Stimulated activated naive CD8-positive, alpha-beta T cell treated with anti-CD3 and anti-CD28 coated beads, Interleukin-15, amount 100 ng/mL, for 72 hours (primary cell): Measurements from ENCODE around the gene OLR1.
"Not testable (repeated sequence)": the region's sequence is repeated elsewhere in the genome, so short reads cannot be mapped to it uniquely, and the experiment has no call there.

Experiments used
- ATAC-seq: fragments of 150-1000 bp; cut with Tn5 transposase; 2 replicates; pipeline ENCODE4 v1.10.0; 2021; ENCODE audit warnings: mild to moderate bottlenecking, moderate library complexity
- DNase-seq, 2 donors: peaks; one replicate each; pipeline ENCODE4 v3.0.0; 2021 to 2022
- H3K27ac Mint-ChIP-seq, 2 donors: one replicate each; pipeline ENCODE4 v1.8.0; 2022; ENCODE audit warnings: mild to moderate bottlenecking in 2 of 2, mixed read lengths in 2 of 2, moderate library complexity in 2 of 2
- H3K27me3 Mint-ChIP-seq: one replicate; pipeline ENCODE4 v1.8.0; 2022; ENCODE audit warnings: mixed read lengths
- H3K4me1 Mint-ChIP-seq: one replicate; pipeline ENCODE4 v1.8.0; 2022; ENCODE audit warnings: mild to moderate bottlenecking, mixed read lengths
- H3K4me3 Mint-ChIP-seq, 2 donors: one replicate each; pipeline ENCODE4 v1.8.0; 2022; ENCODE audit warnings: mild to moderate bottlenecking in 2 of 2, mixed read lengths in 2 of 2, moderate library complexity in 1 of 2
- H3K9me3 Mint-ChIP-seq, 2 donors: one replicate each; pipeline ENCODE4 v1.8.0; 2022; ENCODE audit warnings: mixed read lengths in 2 of 2

The OLR1 gene

GRCh38 chr12:10171973-10172728, at the start of gene OLR1:
TSS of gene OLR1 (minus strand) at chr12:10172132. CDS start at chr12:10172077, 55 bp downstream.
- Mint-ChIP-seq H3K9me3 (no peaks in the 10 kb centered on the region), H3K4me1 (no peaks in the 10 kb centered on the region), H3K27ac (no peak within 1 kb of the TSS), H3K27me3 (peaks cover 15% of the 10 kb centered on the region), H3K4me3 (no peak within 1 kb of the TSS)
- DNase-seq (no peak), ATAC-seq (no peak)

GRCh38 chr12:10220398-10221077, 48.6 kb upstream of the OLR1 start:
- Mint-ChIP-seq H3K9me3 (no peaks in the 10 kb centered on the region), H3K4me1 (peaks cover 17% of the 10 kb centered on the region), H3K27ac (no peak overlapping the region), H3K4me3 (no peak overlapping the region), H3K27me3 (no peaks in the 10 kb centered on the region)
- ATAC-seq (no peak), DNase-seq (no peak)

GRCh38 chr12:10218021-10218420, 46.1 kb upstream of the OLR1 start:
- Mint-ChIP-seq H3K27me3 (no peaks in the 10 kb centered on the region), H3K9me3 (no peaks in the 10 kb centered on the region), H3K4me1 (peaks cover 32% of the 10 kb centered on the region), H3K27ac (no peak overlapping the region), H3K4me3 (no peak overlapping the region)
- ATAC-seq (no peak), DNase-seq (no peak)

DNA sequence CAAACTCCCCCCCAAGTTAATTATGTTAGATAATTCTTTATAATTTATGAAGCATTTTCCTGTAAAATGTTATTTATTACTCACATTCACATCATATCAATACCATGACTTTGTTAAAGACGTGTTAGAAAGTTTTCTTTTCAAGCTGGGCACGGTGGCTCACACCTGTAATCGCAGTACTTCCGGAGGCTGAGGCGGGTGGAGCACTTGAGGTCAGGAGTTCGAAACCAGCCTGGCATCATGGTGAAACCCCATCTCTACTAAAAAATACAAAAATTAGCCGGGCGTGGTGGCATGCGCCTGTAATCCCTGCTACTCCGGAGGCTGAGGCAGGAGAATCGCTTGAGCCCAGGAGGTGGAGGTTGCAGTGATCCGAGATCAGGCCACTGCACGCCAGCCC, 44.0 kb upstream of the OLR1 start:
- H3K27ac Mint-ChIP-seq = not testable (repeated sequence)
- peak overlapping the region in 1 of 2 donors; percentile 31 for H3K4me3 Mint-ChIP-seq

GRCh38 chr12:10215436-10215835, 43.5 kb upstream of the OLR1 start:
- H3K4me1 Mint-ChIP-seq = peaks cover 32% of the 10 kb centered on the region
- no peaks in the 10 kb centered on the region for H3K9me3 Mint-ChIP-seq
- ATAC-seq (no peak), DNase-seq (no peak)
- no peak overlapping the region for H3K27ac Mint-ChIP-seq
- H3K27me3 Mint-ChIP-seq = no peaks in the 10 kb centered on the region
- peak overlapping the region; percentile 33 to 42 for H3K4me3 Mint-ChIP-seq

More for the DNA sequence above, 44.0 kb upstream of the OLR1 start:
- ATAC-seq, H3K9me3 Mint-ChIP-seq, H3K27me3 Mint-ChIP-seq, DNase-seq: not testable (repeated sequence)
- peaks cover 37% of the 10 kb centered on the region for H3K4me1 Mint-ChIP-seq

DNA sequence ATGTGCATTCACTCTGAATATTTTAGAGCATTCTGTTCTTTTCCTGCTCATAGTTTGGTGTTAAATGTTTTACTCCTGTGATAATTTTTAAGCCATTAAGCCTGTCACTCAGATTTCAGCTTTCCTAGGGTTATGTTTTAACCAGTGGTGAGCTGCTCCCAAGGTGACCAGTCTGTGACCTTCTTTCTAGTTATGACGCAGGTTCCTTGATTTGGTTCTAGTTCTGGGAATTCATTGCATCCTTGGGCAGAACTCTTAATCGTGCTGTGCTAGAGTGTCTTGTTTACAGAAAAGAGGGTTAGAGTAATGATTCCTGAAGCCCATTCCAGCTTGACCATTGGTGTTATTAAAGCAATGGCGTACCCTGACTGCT, 42.9 kb upstream of the OLR1 start:
- no peaks in the 10 kb centered on the region for H3K27me3 Mint-ChIP-seq
- H3K27ac Mint-ChIP-seq = no peak overlapping the region
- peaks cover 32% of the 10 kb centered on the region for H3K4me1 Mint-ChIP-seq
- ATAC-seq (no peak), DNase-seq (no peak)
- peak overlapping the region; percentile 95 to 99 for H3K4me3 Mint-ChIP-seq
- no peaks in the 10 kb centered on the region for H3K9me3 Mint-ChIP-seq

GRCh38 chr12:10214136-10214894, 42.4 kb upstream of the OLR1 start:
- peak overlapping the region; percentile 95 to 99 for H3K4me3 Mint-ChIP-seq
- DNase-seq (no peak), ATAC-seq (no peak)
- H3K4me1 Mint-ChIP-seq = peaks cover 32% of the 10 kb centered on the region
- H3K27me3 Mint-ChIP-seq = no peaks in the 10 kb centered on the region
- no peak overlapping the region for H3K27ac Mint-ChIP-seq
- H3K9me3 Mint-ChIP-seq = no peaks in the 10 kb centered on the region

GRCh38 chr12:10213168-10214135, 41.5 kb upstream of the OLR1 start:
- H3K27me3 Mint-ChIP-seq = no peaks in the 10 kb centered on the region
- peak overlapping the region; percentile 99 for H3K27ac Mint-ChIP-seq
- ATAC-seq (peak; percentile 87), DNase-seq (peak; percentile 80 to 86)
- H3K4me3 Mint-ChIP-seq = peak overlapping the region; percentile 95 to 99
- no peaks in the 10 kb centered on the region for H3K9me3 Mint-ChIP-seq
- H3K4me1 Mint-ChIP-seq = peaks cover 32% of the 10 kb centered on the region

DNA sequence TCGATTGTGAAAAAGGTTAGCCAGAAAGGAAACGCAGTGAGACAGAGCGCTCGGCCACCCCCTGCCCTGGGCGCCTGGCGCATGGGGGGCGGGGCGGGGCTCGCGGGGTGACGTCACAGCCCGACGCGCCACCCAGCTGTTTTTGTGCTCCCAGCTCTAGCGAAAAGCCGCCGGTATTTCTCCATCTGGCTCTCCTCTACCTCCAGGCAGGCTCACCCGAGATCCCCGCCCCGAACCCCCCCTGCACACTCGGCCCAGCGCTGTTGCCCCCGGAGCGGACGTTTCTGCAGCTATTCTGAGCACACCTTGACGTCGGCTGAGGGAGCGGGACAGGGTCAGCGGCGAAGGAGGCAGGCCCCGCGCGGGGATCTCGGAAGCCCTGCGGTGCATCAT, 40.8 kb upstream of the OLR1 start, which contains the start of gene GABARAPL1:
TSS of gene GABARAPL1 (plus strand) at position 139 of the 393 bp plus-strand sequence. CDS start at position 392, 253 bp downstream.
- H3K9me3 Mint-ChIP-seq = no peaks in the 10 kb centered on the region
- H3K27me3 Mint-ChIP-seq = no peaks in the 10 kb centered on the region
- peaks cover 32% of the 10 kb centered on the region for H3K4me1 Mint-ChIP-seq
- DNase-seq = peak; percentile 77 to 79
- peak; percentile 78 for ATAC-seq
- peak within 1 kb of the TSS; percentile 99 for H3K27ac Mint-ChIP-seq
- peak within 1 kb of the TSS; percentile 95 to 99 for H3K4me3 Mint-ChIP-seq

DNA sequence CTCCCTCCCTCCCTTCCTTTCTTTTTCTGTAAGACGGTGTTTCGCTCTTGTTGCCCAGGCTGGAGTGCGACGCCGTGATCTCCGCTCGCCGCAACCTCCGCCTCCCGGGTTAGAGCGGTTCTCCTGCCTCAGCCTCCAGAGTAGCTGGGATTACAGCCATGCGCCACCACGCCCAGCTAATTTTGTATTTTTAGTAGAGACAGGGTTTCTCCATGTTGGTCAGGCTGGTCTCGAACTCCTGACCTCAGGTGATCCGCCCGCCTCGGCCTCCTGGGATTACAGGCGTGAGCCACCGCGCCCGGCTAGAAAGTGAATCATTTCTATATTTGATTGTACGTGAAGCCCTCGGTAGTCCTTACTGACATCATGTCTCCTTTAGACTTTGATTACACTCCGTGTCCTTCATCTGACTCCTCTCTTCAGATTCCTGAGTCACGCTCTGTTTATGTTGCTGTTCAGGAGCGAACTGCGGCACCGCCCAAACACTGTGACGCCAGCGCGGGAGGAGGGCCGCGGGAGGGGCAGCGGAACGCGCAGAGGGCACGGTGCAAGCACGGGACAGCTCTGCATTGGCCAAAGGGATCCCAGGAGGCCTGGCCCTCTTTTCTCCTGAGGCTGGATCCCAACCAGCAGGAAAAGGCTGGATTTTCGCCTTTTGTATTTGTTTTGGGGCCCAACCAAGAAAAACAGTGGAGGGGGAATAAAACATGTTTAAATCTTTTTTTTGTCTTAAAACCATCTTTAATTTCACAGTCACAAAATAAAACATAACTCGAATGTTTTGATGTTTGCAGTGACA, 40.2 kb upstream of the OLR1 start:
- Mint-ChIP-seq H3K4me3 (peak overlapping the region; percentile 95 to 99), H3K9me3 (no peaks in the 10 kb centered on the region), H3K27ac (peak overlapping the region; percentile 85 to 99), H3K4me1 (peaks cover 32% of the 10 kb centered on the region), H3K27me3 (no peaks in the 10 kb centered on the region)
- DNase-seq = peak; percentile 72 to 82
- peak; percentile 79 for ATAC-seq

GRCh38 chr12:10211101-10211939, 39.4 kb upstream of the OLR1 start:
- no peaks in the 10 kb centered on the region for H3K27me3 Mint-ChIP-seq
- no peaks in the 10 kb centered on the region for H3K9me3 Mint-ChIP-seq
- peak overlapping the region in 1 of 2 donors; percentile 74 for H3K27ac Mint-ChIP-seq
- peaks cover 32% of the 10 kb centered on the region for H3K4me1 Mint-ChIP-seq
- no peak for DNase-seq
- H3K4me3 Mint-ChIP-seq = no peak overlapping the region
- ATAC-seq = no peak

DNA sequence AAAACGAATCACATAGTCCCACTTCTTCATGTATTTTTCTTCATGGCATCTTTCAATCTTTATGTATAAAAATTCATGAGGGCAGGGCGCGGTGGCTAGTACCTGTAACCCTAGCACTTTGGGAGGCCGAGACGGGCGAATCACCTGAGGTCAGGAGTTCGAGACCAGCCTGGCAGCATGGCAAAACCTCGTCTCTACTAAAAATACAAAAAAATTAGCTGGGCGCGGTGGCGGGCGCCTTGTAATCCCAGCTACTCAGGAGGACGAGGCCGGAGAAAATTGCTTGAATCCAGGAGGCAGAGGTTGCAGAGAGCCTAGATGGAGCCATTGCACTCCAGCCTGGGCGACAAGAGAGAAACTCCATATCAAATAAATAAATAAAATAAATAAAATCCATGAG, 38.3 kb upstream of the OLR1 start:
- Mint-ChIP-seq H3K9me3 (no peaks in the 10 kb centered on the region), H3K4me1 (peaks cover 23% of the 10 kb centered on the region), H3K4me3 (no peak overlapping the region), H3K27me3 (no peaks in the 10 kb centered on the region), H3K27ac (no peak overlapping the region)
- DNase-seq (no peak), ATAC-seq (no peak)

DNA sequence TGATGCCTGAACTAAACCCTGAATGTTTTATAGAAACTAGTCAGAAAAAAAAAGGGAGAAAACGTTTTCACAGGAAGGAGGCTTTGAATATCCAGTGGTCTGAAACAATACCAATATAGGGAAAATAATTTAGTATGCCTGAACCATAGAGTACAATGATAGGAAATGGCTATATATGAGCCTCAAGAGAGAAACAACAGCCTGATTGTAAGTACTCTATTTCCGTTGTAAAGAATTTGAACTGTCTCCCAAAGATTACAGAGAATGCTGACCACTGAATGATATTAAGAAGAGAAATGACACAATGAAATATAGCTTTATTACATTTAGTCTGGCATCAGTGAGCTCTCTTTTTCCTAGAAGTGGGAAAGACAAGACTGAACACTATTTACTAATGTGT, 35.2 kb upstream of the OLR1 start:
- ATAC-seq = no peak
- Mint-ChIP-seq H3K27ac (no peak overlapping the region), H3K9me3 (no peaks in the 10 kb centered on the region), H3K27me3 (no peaks in the 10 kb centered on the region), H3K4me3 (no peak overlapping the region), H3K4me1 (peaks cover 4% of the 10 kb centered on the region)
- no peak for DNase-seq
